ENCODE results near the gene SIRPG. TPM values are rescaled to one million over a fixed set of nuclear protein-coding genes. Genes with fewer than 3 reads are reported as not detected.

The SIRPG gene
- total and polyA plus RNA-seq, 2 of the 8 experiments (the other 6 are each of a cell fraction or from before 2014, with no cell fraction given): 0.08 TPM; not detected in 1

DNA sequence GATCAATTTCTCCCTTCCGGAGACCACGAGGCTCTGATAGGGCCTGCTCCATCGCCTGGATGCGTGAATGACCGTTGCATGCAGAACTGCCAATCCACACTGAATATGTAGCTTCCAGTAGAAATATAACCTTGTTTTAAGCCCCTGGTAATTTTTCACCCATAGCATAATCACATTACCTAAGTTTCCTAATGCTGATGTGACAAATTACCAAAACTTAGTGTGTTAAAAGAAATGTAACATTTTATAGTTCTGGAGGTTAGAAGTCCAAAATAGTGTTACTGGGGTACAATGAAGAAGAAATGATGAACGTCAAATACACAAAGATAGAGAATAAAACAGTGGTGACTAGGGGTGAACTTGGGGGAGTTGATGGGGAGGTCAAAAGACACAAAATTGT is 78.1 kb downstream of the SIRPG start:
- no peaks in the 10 kb centered on the region for H3K79me1 ChIP-seq (ENCODE audit: low read depth, low read length)
- POLR2A ChIA-PET (ENCODE audit: partially characterized antibody): no interaction called here
- no peak for DNase-seq (ENCODE audit: low read depth in 1 of 2, low spot score in 2 of 2)
- TF ChIP-seq CEBPB (IDR thresholded peaks at IDR 0.05; ENCODE audit: low read depth, low read length) (no peak), PHF8 (conservative IDR thresholded peaks at IDR 0.05; ENCODE audit: low read depth, low read length) (no peak), BACH1 (IDR thresholded peaks at IDR 0.05; ENCODE audit: low read length) (no peak), EP300 (IDR thresholded peaks at IDR 0.05; ENCODE audit: borderline replicate concordance in 1 of 2, low read depth in 2 of 2, low read length in 2 of 2) (no peak), POLR2AphosphoS5 (IDR thresholded peaks at IDR 0.05; ENCODE audit: low read depth, low read length) (no peak), RFX5 (IDR thresholded peaks at IDR 0.05; ENCODE audit: borderline replicate concordance, low read depth, low read length) (no peak), POLR2A (IDR thresholded peaks at IDR 0.05; ENCODE audit: control extremely low read depth in 1 of 2, low read depth in 2 of 2, low read length in 2 of 2) (no peak), HDAC2 (IDR thresholded peaks at IDR 0.05; ENCODE audit: borderline replicate concordance in 1 of 2, low read depth in 2 of 2, low read length in 2 of 2) (no peak), NRF1 (IDR thresholded peaks at IDR 0.05; ENCODE audit: low read depth, low read length) (no peak), FOSL1 (IDR thresholded peaks at IDR 0.05; ENCODE audit: insufficient read depth, low read depth, low read length) (no peak)
- TF ChIP-seq, protein P1, sequence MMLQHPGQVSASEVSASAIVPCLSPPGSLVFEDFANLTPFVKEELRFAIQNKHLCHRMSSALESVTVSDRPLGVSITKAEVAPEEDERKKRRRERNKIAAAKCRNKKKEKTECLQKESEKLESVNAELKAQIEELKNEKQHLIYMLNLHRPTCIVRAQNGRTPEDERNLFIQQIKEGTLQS (IDR thresholded peaks at IDR 0.05; ENCODE audit: insufficient read depth, low read depth, low read length): no peak
- TF ChIP-seq, protein P2, sequence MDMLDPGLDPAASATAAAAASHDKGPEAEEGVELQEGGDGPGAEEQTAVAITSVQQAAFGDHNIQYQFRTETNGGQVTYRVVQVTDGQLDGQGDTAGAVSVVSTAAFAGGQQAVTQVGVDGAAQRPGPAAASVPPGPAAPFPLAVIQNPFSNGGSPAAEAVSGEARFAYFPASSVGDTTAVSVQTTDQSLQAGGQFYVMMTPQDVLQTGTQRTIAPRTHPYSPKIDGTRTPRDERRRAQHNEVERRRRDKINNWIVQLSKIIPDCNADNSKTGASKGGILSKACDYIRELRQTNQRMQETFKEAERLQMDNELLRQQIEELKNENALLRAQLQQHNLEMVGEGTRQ (IDR thresholded peaks at IDR 0.05; ENCODE audit: low read length): no peak
- TF ChIP-seq, protein P3, sequence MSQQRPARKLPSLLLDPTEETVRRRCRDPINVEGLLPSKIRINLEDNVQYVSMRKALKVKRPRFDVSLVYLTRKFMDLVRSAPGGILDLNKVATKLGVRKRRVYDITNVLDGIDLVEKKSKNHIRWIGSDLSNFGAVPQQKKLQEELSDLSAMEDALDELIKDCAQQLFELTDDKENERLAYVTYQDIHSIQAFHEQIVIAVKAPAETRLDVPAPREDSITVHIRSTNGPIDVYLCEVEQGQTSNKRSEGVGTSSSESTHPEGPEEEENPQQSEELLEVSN (IDR thresholded peaks at IDR 0.05): no peak

More for the DNA sequence above, 78.1 kb downstream of the SIRPG start:
- Histone ChIP-seq H4K5ac (ENCODE audit: insufficient read length, low read depth, low read length) (no peak overlapping the region), H4K91ac (replicated peaks; ENCODE audit: insufficient read length, low read length) (no peak overlapping the region), H3K27ac (ENCODE audit: low read depth, low read length) (no peak overlapping the region), H3K36me3 (ENCODE audit: control insufficient read depth in 2 of 4, insufficient read depth in 4 of 4, low read length in 3 of 4) (no peaks in the 10 kb centered on the region), H3K23me2 (ENCODE audit: low read depth, low read length) (no peaks in the 10 kb centered on the region), H2BK15ac (ENCODE audit: low read length) (no peak overlapping the region), H3K4me2 (ENCODE audit: insufficient read depth in 1 of 2, low read depth in 2 of 2, low read length in 2 of 2) (no peak overlapping the region), H3K79me2 (ENCODE audit: control insufficient read depth in 1 of 2, insufficient read depth in 2 of 2, low read length in 2 of 2) (no peaks in the 10 kb centered on the region), H2AK5ac (ENCODE audit: low read depth, low read length) (no peak overlapping the region), H2BK20ac (ENCODE audit: low read length) (no peak overlapping the region), H3K4me1 (replicated peaks in 1 of 4; ENCODE audit: control insufficient read depth in 3 of 4, insufficient read depth in 4 of 4, low read length in 3 of 4) (no peaks in the 10 kb centered on the region), H3K9ac (replicated peaks in 1 of 4; ENCODE audit: extremely low read depth in 1 of 4, low read depth in 3 of 4, low read length in 3 of 4) (no peak overlapping the region), H3K23ac (ENCODE audit: insufficient read length) (no peak overlapping the region), H3K14ac (ENCODE audit: insufficient read length) (no peak overlapping the region), H3K9me3 (ENCODE audit: insufficient read depth in 2 of 2, low read depth in 1 of 2, low read length in 1 of 2) (no peaks in the 10 kb centered on the region), H3K4ac (replicated peaks; ENCODE audit: insufficient read length, low read depth, low read length) (no peak overlapping the region), H2BK5ac (ENCODE audit: low read depth, low read length) (no peak overlapping the region), H3K56ac (replicated peaks; ENCODE audit: insufficient read length, low read depth, low read length) (no peak overlapping the region), H3K27me3 (replicated peaks in 1 of 4; ENCODE audit: control insufficient read depth in 3 of 4, extremely low read depth in 1 of 4, insufficient read depth in 3 of 4, low read length in 3 of 4) (no peaks in the 10 kb centered on the region), H4K8ac (ENCODE audit: extremely low read depth, insufficient read depth, low read length) (no peak overlapping the region), H2BK120ac (replicated peaks; ENCODE audit: low read depth, low read length) (no peak overlapping the region), H2AFZ (ENCODE audit: low read length) (no peak overlapping the region), H2BK12ac (ENCODE audit: low read depth, low read length) (no peak overlapping the region), H3K4me3 (ENCODE audit: extremely low read depth in 1 of 4, insufficient read depth in 2 of 4, low read depth in 3 of 4, low read length in 4 of 4) (no peak overlapping the region), H4K20me1 (replicated peaks in 1 of 2; ENCODE audit: control insufficient read depth in 1 of 2, insufficient read depth in 2 of 2, low read length in 2 of 2) (no peaks in the 10 kb centered on the region), H3K18ac (ENCODE audit: extremely low read depth, low read length) (no peak overlapping the region)
- 94% methylated on average over 6 of the region's 6 CpGs; no CpG with 5 or more reads in 1 of the 2 experiments for WGBS, 2 experiments (ENCODE audit: extremely low coverage in 1 of 2, insufficient coverage in 1 of 2, insufficient read length in 1 of 2, insufficient replicate concordance in 2 of 2, low coverage in 1 of 2, low lambda C conversion rate in 2 of 2, missing lambda C conversion rate in 1 of 2)
- no peak for FAIRE-seq
- CTCF ChIA-PET (ENCODE audit: partially characterized antibody): no interaction called here
